NCI-H1417 treated with DMSO at 0.1 percent for 48 hours (cell line): ENCODE results near the gene CHMP1B.

ENCODE experiments used
- DNase-seq: peaks from one replicate; lab custom pipeline; 2025; lab: John Stamatoyannopoulos, UW

The CHMP1B gene

DNA sequence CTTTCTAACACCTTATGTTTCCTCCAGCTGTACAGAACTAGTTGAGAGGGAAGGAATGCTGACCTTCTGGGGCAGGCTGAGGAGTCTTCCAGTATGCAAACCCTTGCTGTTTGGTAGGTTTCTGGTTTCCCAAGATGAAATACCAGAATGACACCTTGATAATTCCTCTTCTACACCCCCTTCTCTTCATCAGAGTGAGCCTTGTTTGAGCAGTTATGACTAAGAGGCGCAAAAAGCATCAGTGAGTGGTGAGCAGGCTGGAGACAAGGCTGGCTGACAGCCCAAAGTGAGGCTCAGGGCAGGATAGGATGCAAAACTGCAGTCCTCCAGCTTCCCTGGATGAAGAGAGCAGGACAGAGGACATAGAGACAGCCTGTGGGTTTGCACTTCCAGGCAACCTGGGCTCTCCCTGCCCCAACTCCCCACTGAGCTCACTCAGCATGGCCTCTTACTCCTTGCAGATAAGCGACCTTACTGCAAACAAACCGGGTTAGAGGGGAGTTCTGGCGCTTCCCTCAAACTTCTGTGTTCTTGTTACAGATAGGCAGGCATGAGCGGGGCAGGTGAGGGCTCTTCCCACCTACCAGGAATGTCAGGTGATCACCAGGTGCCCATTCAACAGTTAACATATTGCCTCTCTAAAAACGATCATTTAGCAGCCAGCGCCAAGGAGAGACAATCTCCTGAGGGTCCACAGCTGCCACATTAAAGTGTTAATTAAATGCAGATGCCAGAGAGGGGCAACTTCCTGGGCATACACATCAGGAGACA, 51.5 kb downstream of the CHMP1B start:
- no peak for DNase-seq
